Type B pancreatic cell (in vitro differentiated cells): ENCODE results near the gene ZNF816. TPM values are rescaled to one million over a fixed set of nuclear protein-coding genes. Genes with fewer than 3 reads are reported as not detected.

Experiments used
- DNase-seq: peaks from one replicate; pipeline ENCODE4 v3.0.0; 2021; ENCODE audit warnings: mixed read lengths; ENCODE audit not compliant: unreplicated experiment; ENCODE audit errors: extremely low spot score
- H3K27ac Mint-ChIP-seq: 2 replicates; pipeline ENCODE4 v1.8.0; 2021; ENCODE audit warnings: mild to moderate bottlenecking, mixed read lengths
- H3K27me3 Mint-ChIP-seq: 2 replicates; pipeline ENCODE4 v1.8.0; 2021; ENCODE audit warnings: mixed read lengths
- H3K36me3 Mint-ChIP-seq: 2 replicates; pipeline ENCODE4 v1.8.0; 2021; ENCODE audit warnings: mixed read lengths
- H3K4me1 Mint-ChIP-seq: one replicate; pipeline ENCODE4 v1.8.0; 2021; ENCODE audit warnings: mixed read lengths; ENCODE audit not compliant: unreplicated experiment
- H3K4me3 Mint-ChIP-seq: 2 replicates; pipeline ENCODE4 v1.8.0; 2021; ENCODE audit warnings: mild to moderate bottlenecking, mixed read lengths
- H3K9me3 Mint-ChIP-seq: 2 replicates; pipeline ENCODE4 v1.8.0; 2021; ENCODE audit warnings: mixed read lengths
- long read RNA-seq: library from polyadenylated mRNA; unstranded; transcript quantifications from one replicate; pipeline ENCODE4 v2.0.0, GENCODE V29; 2020
- total RNA-seq: library from RNA; stranded (reverse); gene quantifications from 2 replicates; pipeline ENCODE4 v1.2.1, GENCODE V29; 2021; ENCODE audit warnings: low replicate concordance
- TF ChIP-seq, protein P1 (sequence below): fragments of 200-600 bp; sonication (generic); conservative IDR thresholded peaks from 2 replicates; pipeline ENCODE4 v1.5.0; 2021; ENCODE audit warnings: antibody characterized with exemption, mild to moderate bottlenecking

The ZNF816 gene
- total RNA-seq = 17.2 and 18.1 TPM in 2 replicates
- long read RNA-seq, transcript ZNF816-206 (4 exons, 2,504 nt) = major isoform, 29 of 68 reads
- long read RNA-seq, transcript ZNF816-203 (5 exons, 2,697 nt) = minor isoform, 6 of 68 reads
- long read RNA-seq, transcript ZNF816-207 (4 exons, 553 nt) = minor isoform, 18 of 68 reads
- long read RNA-seq, partial matches to known transcripts = 1 of 68 reads
- long read RNA-seq, other reads (novel, unspliced or antisense) = 10 of 68 reads

DNA sequence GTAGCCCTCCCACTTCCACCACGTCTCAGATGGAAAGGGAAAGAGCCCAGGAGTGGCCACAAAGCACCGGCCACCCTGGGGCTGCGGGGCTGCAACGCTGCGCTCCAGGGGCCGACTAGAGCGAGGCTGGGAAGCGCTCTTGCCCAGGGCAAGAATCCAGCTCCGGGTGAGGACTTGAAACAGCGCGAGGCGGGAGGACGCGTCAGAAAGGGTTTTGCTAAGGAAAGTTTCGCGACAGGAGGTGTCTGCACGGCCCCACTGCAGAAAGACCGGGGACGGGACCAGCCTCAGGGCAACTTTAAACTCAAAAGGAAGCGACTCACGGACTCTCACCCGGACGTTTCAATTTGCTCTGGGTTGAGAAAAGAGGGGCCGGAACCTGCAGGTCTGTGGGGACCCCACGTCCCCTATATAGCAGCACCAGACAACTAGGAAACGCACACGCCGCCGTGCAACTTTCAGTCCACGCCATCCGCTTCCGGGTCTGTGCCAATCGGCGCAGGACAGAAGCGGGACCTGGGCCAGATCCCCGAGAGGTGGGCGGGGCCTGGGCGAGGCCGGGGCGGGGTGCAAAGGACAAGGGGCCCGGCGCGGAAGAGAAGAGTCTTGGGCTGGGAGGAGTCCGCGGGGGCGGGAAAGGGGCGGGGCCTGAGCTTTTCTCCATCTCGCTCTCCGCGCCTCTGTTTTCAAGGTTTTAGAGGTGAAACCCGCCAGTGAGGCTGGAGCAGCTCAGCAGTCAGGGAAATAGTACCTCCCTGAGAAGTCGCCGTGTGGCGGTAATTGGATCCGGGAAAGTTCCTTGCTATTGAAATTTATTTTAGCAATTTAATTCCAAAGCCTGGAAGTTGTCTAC lies at the start of gene ZNF816:
TSS of gene ZNF816 (minus strand) at position 488 of the 853 bp plus-strand sequence. CDS start 6,792 bp downstream, outside the sequence.
- no peaks in the 10 kb centered on the region for H3K27me3 Mint-ChIP-seq
- H3K36me3 Mint-ChIP-seq = peaks cover 32% of the 10 kb centered on the region
- H3K27ac Mint-ChIP-seq = peak within 1 kb of the TSS; percentile 98

GRCh38 chr19:53012006-53012405 lies 49.3 kb upstream of the ZNF816 start:
- Mint-ChIP-seq H3K27ac (no peak overlapping the region), H3K36me3 (no peaks in the 10 kb centered on the region), H3K4me3 (no peak overlapping the region), H3K4me1 (no peaks in the 10 kb centered on the region), H3K9me3 (no peaks in the 10 kb centered on the region), H3K27me3 (no peaks in the 10 kb centered on the region)
- TF ChIP-seq, protein P1, sequence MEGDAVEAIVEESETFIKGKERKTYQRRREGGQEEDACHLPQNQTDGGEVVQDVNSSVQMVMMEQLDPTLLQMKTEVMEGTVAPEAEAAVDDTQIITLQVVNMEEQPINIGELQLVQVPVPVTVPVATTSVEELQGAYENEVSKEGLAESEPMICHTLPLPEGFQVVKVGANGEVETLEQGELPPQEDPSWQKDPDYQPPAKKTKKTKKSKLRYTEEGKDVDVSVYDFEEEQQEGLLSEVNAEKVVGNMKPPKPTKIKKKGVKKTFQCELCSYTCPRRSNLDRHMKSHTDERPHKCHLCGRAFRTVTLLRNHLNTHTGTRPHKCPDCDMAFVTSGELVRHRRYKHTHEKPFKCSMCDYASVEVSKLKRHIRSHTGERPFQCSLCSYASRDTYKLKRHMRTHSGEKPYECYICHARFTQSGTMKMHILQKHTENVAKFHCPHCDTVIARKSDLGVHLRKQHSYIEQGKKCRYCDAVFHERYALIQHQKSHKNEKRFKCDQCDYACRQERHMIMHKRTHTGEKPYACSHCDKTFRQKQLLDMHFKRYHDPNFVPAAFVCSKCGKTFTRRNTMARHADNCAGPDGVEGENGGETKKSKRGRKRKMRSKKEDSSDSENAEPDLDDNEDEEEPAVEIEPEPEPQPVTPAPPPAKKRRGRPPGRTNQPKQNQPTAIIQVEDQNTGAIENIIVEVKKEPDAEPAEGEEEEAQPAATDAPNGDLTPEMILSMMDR = no peak
- no peak for DNase-seq

More for the DNA sequence above, at the start of gene ZNF816:
- peaks cover 7% of the 10 kb centered on the region for H3K9me3 Mint-ChIP-seq
- DNase-seq = peak; percentile 99
- TF ChIP-seq, protein P1 = no peak
- H3K4me3 Mint-ChIP-seq = peak within 1 kb of the TSS; percentile 99
- peaks cover 29% of the 10 kb centered on the region for H3K4me1 Mint-ChIP-seq

DNA sequence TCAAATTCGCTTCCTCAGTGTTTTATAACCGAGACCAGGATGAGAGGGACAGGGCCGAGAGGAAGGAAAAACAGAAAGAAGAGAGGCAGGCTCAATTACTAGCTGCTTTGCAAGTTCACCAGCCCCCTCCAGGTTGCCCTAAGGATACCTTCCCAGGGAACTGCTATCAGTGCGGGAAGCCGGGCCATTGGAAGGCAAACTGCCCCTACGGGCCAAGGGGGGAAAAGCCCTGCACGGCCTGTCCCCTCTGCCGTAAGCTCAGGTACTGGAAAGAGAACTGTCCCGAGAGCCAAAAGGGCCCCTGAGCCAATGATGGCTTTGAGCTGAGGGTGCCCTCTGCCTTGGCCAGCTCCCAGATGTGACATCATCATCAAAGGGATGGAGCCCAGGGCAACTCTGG lies 47.8 kb upstream of the ZNF816 start:
- Mint-ChIP-seq H3K27me3 (no peaks in the 10 kb centered on the region), H3K4me1 (no peaks in the 10 kb centered on the region), H3K27ac (no peak overlapping the region), H3K4me3 (no peak overlapping the region), H3K9me3 (no peaks in the 10 kb centered on the region), H3K36me3 (no peaks in the 10 kb centered on the region)
- no peak for DNase-seq
- TF ChIP-seq, protein P1 = no peak

DNA sequence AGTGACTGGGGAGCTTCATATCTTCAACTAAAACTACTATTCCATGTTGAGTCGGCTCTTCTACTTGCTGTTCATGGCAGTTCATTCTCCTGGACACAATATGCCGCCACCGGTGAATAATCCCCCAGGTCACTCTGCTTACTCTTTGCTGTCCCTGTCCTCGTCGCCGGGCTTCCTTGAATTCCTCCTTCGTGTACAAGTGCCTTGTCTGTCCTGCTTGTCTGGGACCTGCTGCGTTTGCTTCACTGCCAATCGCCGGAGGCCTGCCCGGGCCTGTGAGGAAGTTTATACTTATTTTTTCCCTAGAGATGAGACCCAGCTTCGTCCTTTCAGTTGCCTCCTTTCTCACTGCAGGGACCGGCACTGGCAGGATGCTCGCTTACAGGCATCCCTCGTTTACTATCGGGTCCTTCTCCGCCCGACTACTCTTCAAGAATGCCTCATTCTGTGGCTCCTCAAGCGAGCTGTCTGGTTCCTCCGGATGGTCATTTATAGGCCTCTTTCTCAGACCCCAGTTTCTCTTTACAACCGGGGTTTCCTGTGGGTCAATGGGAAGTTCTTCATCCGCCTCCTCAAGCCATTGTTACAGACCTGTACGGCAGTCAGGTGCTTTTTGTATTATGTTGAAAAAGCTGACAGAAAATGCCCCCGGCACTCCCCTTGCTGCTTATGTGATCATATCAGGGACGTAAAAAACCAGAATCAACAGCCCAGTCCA lies 45.5 kb upstream of the ZNF816 start:
- Mint-ChIP-seq H3K9me3 (no peaks in the 10 kb centered on the region), H3K4me1 (no peaks in the 10 kb centered on the region), H3K27me3 (no peaks in the 10 kb centered on the region), H3K27ac (no peak overlapping the region), H3K4me3 (no peak overlapping the region), H3K36me3 (no peaks in the 10 kb centered on the region)
- DNase-seq = no peak
- TF ChIP-seq, protein P1 = no peak

DNA sequence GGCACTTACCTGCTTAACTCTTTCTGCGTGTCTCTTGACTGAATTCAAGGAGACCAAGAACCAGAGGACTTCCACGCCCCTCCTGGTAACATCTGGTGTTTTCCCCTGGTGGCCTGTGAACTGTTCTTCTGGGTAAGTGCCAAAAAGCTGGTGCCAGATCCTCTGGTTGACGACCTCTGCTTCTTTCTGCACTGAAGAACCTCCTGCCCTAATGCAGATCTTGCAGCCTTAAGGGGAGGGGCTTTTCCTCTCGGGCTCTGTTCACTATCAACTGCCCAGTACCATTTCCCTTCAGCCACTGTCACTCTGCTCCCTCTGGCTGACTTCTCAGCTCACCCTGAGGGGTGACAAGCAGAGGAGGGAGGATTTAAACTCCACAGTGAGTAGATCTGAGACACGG lies 44.9 kb upstream of the ZNF816 start:
- Mint-ChIP-seq H3K9me3 (no peaks in the 10 kb centered on the region), H3K27ac (no peak overlapping the region), H3K4me1 (no peaks in the 10 kb centered on the region), H3K4me3 (no peak overlapping the region), H3K36me3 (no peaks in the 10 kb centered on the region), H3K27me3 (no peaks in the 10 kb centered on the region)
- DNase-seq = no peak
- TF ChIP-seq, protein P1 = no peak
